Fibroblast of peridontal ligament (primary cell): ENCODE data around the gene PATZ1.
"Not testable (repeated sequence)": the region's sequence is repeated elsewhere in the genome, so short reads cannot be mapped to it uniquely, and the experiment has no call there.

Experiments
- DNase-seq: peaks from one replicate; pipeline ENCODE4 v3.0.0-alpha.2; 2010; ENCODE audit errors: extremely low read depth

PATZ1 gene

DNA sequence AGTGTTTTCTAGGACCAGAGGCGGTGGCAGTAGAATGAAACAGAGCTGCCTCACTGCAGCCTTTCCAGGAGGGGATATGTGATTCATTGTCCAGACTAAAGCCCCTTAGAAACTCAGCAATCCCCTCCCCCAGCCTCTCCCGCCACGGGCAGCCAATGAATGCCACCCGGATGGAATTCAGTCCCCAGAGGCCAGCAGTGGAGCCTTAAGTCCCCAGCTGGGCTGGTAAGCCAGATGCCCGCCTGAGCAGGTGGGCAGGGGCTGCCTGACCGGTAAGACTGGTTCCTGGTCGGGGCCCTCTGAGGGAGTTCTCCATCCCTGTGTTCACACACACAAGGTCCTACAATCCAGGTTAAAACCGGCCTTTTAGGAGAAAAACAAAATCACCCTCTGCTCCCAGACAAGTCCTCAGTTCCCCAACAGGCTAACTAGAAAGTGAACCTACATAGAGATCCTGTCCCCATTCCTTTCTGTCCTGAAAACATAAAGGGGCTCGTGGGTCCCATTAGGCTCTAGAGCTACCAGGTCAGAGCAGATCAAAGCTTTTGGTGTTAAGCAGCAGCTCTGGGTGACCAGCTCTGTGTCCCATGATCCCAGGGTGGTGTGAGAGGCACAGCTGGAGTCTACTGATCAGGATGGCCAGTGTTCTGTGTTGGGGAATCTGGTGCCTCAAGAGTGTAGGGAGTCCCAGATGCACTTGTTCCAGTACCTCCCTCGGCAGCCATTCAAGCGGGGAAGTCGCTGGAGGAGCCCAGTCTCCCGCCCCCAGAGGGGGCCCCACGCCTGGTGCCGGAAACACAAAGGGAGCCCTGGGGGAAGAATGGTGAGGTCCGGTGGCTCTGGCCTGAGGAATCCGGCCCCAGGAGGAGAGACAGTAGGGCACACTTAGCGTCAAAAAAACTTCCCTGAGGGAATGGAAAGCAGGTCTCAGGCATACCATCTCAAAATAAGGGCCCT lies 2.6 kb downstream of the PATZ1 start:
- DNase-seq, result no peak

DNA sequence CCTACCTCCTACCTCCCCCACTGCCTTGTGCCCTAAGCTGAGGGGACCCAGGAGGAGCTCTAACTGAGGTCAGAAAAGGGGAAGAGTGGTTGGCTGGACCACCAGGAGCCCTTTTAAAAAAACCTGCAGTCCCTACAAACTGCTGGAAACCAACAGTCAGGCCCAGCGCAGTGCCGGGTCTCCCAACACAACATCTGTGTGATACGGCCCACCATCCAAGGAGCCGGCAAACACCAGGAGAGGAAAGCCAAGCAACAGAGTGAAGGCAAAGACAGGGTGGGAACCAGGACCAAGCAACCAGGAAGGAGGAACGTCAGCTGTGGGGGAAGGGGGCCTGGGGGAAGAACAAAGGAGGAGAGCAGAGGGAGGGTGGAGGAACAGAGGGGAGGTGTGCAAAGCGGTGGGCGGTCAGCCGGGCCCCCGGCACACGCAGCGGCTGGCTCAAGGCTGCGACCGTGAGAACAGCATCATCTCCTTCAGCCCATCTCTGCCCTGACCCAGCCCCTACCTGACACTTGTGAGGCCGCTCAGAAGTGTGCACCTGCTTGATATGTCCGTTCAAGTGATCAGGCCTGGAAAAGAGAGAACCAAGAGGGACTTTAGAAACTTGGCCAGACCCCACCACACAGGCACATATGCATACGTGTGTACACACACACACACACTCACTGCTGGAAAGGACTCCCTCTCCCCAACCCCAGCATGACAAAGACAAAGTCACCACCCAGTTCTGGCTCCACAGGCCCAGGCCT lies 3.6 kb downstream of the PATZ1 start:
- no peak for DNase-seq

DNA sequence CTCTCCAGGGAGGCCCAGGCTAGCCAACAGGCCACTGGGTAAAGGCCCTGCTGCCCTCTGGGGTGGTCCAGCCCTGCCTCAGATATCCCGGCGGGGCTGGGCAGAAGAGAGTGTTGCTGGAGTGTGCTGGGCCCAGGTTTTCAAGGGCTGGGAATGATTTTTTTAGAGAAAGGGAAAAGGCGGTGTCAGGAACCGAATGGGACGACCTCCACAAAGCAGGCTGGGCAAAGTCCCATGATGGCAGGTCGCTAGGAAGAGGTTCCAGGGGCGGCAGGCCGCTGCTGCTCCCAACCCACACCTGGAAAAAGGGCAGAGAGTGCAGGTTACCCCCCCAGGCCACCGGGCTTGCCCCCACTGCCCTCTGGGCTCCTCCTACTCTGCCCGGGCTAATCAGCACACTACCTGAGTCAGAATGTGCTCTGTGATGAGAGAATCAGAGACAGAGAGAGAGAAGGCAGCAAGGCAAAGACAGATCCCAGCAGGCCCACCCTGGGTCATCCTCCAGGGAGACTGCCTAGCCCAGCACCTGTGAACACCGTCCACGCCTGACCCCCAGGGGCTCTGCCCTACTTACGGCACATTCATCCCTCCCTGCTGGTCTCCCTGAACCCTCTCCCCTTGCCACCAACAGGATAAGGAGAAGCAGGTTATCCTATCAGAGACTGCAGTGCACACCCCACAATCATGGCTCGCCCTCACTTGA lies 4.6 kb downstream of the PATZ1 start:
- DNase-seq, result no peak

DNA sequence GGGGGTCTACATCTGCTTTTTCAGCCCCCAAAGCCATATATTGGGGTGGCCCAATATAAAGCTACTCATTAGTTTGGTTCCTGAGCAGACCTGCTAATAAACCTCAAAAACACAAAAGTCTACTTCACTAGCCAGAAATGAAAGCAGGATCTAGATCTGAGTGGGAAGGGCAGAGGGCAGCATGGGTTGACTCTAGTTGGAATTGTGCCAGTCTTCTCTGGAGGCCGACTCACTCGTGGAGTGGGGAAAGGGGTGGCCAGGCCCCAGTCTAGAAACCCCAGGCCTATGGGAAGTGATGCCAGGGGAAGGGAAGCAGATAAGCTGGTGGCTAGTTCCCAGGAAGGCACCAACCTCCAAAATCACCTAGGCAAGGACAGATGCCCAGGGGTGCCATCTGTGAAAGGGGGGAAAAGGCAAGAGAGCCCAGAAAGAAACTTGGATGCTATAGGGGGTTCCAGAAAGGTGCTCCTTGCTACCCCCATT lies 5.3 kb downstream of the PATZ1 start:
- no peak for DNase-seq

DNA sequence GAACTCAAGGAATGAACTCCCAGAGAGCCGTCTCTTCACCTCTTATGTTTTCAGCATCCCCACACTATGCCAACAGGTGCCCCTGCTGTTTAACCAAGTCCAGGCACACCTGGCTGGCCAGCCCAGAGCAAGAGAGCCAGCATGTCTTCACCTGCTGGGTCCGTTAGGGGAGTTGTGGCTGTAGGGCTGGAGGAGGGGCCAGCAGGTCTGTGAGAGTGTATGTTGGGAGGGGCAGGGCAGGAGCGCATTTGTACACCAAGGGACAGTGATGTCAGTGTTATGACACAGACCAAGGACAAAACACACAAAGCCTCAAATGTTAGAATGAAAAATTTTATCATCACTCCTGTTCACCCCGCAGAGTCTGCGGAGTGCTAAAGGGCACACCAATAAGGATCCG lies 5.8 kb downstream of the PATZ1 start:
- DNase-seq, result no peak

DNA sequence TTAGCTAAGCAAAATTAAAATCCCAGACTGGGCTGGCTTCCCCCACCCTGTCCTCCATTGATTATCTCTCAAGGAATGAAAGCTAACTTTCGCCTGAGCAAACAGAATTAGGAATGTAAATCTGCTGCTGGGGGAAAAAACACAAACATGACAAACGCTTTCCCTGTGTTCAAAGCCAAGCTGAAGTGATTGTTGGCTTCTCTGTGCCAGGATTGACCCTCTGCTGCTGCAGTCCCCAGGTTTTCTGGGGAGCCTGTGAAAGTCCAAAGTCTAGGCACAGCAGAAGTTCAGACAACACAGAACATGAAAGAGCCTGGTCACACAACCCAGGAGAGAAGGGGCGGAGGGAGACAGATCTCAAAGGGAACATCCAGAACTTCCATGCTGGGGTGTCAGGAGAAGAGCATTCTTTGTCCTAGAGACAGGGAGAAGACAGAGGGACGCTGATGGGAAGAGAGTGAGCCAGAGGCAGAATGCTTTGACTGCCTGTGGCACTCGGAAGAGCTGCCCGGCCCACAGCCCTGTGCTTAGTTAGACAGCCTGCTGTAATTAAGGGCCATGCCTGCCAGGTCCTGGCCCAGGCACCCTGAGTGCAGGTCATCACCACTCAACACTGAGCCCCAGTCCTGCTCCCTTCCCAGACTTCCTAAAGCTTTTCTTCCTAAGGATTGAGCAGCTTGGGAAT lies 6.9 kb downstream of the PATZ1 start:
- no peak for DNase-seq

DNA sequence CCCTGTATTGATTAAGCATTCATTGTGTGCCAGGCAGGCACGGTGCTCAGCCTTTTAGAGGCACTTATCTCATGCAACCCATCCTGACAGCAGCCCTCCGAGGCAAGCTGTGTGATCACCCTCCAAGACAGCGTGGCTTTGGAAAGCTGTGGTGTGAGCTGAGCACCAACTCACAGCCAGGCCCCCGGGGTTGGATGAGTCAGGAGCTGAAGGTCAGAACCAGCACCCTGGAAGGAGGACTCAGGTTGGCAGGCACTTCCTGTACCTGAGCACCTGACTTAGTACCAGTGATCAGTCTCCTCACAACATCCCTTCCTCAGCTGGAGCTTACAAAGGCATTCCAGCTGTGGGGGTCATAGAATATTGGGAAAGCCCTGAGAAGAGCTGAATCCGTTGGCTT lies 9.0 kb downstream of the PATZ1 start:
- DNase-seq, result no peak

DNA sequence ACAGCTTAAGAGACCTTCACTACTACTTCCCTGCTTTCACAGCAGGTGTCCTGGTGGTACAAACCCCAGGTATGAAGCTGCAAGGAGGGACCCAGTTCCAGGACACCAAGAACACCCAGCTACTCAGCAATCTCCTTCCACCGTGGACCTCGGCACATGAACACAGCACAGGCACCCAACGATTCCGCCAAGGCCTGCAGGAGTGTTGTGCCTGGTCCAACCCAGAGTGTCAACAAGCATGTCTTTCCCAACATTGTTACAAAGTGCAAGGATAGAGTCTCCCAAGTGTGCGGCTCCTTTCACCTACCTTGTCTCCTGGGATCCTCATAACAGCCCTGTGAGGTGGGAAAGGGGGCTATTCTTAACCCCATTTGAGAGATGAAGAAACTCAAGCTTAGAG lies 11.8 kb downstream of the PATZ1 start:
- DNase-seq, result no peak

DNA sequence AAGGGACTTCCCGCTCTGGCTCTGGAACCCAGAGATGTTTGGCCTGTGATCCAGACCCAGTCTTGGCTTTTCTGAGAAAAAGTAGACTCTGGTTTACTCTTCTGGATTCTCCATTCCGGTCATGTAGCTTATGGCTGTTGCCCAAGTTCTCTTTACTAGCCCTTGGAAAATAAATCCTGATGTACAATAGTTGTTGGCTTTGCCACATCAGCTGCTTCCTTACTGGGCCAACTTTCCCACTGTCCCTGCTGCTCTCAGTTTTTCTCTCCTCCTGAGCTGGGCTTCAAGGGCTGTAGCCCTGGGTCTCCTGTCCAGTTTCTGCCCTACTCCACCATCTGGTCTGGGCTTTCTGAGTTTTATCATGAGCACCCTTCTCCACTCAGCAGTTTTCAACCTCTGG lies 12.5 kb downstream of the PATZ1 start:
- no peak for DNase-seq

DNA sequence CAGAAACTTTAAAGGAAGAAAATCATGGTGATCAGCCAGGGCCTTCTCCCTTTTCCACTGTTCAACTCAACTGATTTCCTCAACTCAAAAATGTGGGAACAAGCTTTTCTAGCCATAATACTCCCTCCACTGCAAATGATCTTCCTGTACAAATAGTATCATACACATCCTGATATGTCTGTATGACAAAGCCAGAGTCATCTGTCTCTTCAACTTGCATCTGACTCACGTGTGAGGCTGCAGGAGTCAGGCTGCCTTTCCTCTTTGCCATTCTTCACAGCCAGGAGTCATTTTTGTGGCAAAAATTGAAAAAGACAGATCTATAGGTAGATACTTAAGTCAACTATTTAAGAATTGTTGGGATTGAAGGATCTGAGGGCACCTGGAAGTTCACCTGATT lies 13.3 kb downstream of the PATZ1 start:
- DNase-seq, result no peak

DNA sequence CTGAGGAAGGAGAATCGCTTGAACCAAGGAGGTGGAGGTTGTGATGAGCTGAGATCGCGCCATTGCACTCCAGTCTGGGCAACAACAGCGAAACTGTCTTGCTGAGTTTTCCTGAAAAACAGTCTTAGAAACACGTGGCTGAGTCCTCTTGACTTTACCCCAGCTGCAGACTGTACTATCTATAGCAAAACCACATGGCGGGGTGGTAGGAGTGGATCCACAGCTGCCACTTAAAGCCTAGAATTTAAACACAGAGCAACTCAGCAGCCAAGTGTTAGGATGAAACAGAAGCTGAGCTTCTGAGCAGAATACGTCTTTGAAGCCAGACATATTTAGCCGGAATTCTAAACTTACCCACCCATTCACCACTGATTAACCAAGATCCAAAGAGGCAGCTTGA lies 14.1 kb downstream of the PATZ1 start:
- DNase-seq, result no peak

DNA sequence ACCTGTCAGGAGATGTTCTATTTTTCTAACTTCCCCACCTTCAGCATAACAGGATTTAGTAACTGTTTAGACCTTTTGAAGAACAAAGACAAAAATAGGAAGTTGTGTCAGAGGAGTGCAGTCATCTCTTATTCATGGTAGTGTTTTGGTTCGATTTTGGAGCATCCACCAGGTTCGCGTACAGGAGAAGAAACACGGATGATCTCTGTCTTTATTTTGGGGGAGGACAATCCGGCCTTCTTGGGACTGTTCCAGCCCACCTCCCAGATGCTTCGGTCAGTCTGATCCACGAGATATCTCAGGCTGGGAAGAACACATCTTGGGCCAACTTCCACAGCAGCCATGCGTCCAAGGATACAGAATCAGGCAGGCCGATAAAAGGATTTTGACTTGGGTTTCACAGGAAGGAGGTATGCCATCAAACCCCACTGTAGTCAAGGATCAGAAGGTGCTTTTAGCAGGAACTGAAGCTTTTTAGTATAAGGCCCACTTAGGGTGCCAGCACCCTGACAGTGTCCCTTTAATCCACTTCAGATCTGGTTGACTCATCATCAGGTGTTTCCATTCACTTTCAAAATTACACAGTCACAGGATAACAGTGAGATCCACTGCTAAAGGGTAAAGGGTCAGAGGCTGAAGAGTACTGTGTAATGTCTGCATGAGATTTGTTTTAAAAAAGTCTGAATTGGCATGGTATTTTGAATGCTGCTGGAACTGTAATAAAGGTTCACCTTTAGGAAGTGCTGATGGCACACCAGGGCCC lies 16.5 kb downstream of the PATZ1 start:
- no peak for DNase-seq

DNA sequence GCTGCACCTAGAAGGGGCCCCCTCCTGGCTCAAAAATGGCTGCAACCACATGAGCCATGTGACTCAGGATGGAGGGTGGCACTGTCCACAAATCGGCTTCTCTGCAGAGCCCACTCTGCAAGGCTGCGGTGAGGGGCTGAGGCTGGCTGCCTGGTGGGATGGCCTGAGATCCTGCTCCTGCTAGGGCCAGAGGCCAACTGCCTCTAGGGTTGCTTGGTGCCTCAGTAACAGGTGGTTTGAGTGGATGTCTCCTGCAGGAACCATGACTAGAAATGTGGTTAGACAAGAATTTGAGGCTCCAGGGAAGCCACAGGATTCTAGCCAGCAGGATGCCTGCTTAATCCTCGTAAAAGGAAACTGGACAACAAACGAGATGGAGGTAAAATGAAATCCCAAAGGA lies 17.1 kb downstream of the PATZ1 start:
- DNase-seq, result no peak

DNA sequence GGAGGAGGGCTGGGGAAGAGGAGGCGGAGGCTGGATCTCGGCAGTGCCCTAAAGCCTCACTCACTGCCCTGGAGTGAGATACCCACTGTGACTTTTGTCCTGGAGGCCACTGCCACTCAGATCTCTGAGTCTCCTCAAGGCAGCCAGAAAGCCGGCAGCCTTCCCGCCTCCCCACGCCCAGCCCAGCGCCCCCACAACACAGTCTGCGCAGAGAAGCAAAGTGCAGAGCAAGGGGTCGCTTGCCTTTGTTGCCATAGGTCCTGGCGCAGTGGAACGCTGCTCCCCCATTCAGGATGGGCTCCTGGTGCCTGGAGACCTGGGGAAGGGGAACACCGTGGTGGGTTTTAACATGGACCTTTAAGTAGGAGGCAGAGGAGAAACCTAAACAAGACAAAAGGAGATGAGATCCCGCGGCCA lies 17.6 kb downstream of the PATZ1 start:
- no peak for DNase-seq

DNA sequence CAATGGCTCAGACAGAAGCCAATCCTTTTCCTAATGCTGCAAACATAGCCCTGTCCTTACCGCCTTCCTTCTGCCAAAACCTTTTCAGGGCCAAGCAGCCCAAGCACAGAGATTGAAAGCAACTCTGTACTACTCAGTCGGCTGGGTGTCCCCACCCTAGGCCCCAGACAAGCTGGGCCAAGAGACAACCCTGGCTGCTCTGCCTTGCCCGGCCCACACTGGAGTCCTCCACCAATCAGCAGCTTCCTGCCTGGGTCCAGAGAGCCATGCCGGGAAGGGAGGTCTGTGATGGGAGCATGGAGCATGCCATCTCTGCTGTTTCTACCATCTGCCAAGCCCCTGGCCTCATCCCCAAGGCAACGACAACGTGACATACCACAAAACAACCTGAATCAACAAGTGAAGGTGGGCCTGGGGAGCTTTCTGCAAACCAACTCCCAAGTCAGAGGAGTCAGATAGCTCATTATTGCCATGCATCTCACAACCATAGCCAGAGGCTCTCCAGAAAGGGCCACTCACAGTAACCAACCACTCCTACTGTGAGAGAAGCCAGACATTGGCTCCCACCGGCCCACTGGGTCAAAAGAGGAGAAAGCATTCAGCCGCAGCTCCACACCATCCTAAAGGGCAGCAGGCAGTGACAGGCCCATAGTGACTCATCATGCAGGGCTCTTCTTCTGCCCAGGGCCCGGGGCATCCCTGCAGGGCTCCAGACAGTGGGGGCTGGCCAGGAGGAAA lies 18.2 kb downstream of the PATZ1 start:
- DNase-seq, result no peak

DNA sequence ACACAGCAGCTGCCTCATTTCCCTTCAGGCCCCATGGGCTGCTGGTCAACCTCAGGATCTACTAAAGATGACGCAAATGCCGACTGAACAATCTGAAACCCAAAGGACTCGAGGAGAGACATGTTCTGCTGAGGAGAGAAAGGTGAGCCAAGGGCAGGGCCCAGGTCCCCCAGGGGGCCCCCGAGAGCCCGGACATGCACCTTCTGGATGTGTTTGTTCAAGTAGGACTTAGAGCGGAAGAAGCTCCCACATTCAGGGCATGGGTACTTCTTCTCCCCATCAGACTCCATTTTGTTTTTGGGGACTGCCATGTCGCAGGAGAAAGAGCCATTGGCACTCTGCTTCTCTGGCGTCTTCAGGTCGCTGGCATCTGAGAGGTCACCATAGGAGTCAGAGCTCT lies 19.3 kb downstream of the PATZ1 start:
- DNase-seq, result no peak

DNA sequence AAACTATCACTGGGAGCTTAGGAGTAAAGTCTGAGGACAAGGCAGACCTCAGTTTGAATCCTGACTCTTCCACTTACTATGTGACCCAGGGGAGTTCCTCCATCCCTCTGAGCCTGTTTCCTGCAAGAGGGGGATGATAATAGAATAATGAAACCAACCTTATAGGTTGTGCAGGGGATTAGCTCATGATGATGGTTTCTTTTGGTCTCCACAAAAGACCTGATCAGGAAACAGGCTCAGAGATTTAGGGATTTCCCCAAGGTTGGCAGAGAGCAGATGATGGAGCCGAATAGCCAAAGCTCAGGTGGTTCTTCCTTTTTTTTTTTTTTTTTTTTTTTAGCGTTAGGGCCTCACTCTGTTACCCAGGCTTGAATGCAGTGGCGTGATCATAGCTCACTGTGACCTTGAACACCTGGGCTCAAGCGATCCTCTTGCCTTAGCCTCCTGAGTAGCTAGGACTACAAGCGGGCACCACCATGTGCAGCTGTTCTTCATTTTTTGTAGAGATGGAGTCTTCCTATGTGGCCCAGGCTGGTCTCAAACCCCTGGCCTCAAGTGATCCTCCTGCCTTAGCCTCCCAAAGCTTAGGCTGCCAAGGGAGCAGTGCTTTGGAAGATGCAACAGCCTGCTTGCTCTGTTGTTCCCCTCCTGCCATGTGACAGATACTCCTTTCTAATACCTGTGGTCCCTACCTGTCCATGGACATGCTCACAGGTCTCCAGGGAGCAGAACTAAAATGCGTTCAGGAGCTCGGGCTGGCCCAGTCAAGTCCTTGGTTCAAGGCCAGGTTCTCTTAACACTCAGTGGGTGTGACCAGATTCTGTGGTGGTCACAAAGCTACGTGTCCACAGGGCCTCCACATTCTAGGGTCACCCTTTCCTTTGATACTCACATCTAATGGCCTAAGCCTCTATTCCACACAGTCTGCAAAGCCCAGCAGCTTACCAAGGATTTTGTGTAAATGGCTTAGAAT lies 22.3 kb downstream of the PATZ1 start:
- no peak for DNase-seq

DNA sequence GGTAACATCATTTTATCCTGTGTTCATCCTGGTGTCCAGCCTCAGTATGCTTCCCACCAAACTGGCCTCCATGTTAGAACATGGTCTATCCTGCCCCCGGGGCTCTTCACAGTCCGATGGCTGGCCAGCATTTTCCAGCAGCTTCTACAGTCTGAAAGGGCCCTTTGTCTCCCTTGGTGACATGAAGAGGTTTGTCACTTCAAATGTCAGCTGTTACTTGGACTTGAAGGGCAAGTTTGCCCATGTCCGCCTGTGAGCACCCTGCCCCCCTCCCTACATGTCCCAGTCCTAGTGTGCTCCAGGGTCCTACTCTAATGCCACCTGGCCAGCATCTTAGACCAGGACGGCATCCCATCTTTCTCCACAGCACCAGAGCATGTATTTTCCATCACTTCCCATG lies 24.7 kb downstream of the PATZ1 start:
- DNase-seq, result no peak

DNA sequence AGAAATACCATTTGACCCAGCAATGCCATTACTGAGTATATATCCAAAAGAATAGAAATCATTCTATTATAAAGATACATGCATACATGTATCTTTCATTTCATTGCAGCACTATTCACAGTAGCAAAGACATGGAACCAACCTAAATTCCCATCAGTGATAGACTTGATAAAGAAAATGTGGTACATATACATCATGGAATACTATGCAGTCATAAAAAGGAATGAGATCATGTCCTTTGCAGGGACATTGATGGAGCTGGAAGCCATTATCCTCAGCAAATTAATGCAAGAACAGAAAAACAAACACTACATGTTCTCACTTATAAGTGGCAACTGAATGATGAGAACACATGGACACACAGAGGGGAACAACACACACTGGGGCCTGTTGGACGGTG lies 31.9 kb downstream of the PATZ1 start:
- not testable (repeated sequence) for DNase-seq
